PC-3 (cell line): ENCODE measurements around the gene PARP1. TPM values are rescaled to one million over a fixed set of nuclear protein-coding genes. Genes with fewer than 3 reads are reported as not detected.

Experiments used
- ATAC-seq: fragments of 200-7000 bp; cut with Tn5 transposase; 2 replicates; pipeline ENCODE4 v1.9.1; 2020; ENCODE audit warnings: mild to moderate bottlenecking, moderate library complexity
- BruUV-seq: library from RNA; stranded (reverse); fragments of 400-500 nt; replicated peaks from 2 replicates; lab custom pipeline; 2021; lab: Mats Ljungman, UMichigan
- CTCF ChIA-PET: fragments of 300-600 bp; sonication (Branson Sonifier 250); formaldehyde crosslinking; loops from one replicate; lab custom pipeline; 2022; ENCODE audit warnings: antibody characterized with exemption; lab: Charles Lee
- POLR2A ChIA-PET: fragments of 300-600 bp; sonication (Branson Sonifier 250); formaldehyde crosslinking; loops from one replicate; lab custom pipeline; 2022; ENCODE audit warnings: antibody characterized with exemption; ENCODE audit not compliant: unreplicated experiment; lab: Charles Lee
- DNase-seq: peaks from one replicate; pipeline ENCODE4 v3.0.0-alpha.2; 2015
- H2AFZ ChIP-seq: fragments of 300-600 bp; sonication (generic); 2 replicates; pipeline ENCODE4 v1.6.0; 2016; ENCODE audit warnings: antibody characterized with exemption, low read length
- H3F3A ChIP-seq: fragments of 300-600 bp; sonication (generic); one replicate; pipeline ENCODE4 v1.6.0; 2017; ENCODE audit warnings: antibody characterized with exemption, low read length, control low read depth, mild to moderate bottlenecking; ENCODE audit not compliant: unreplicated experiment
- H3K27ac ChIP-seq: fragments of 300-600 bp; sonication (generic); 2 replicates; pipeline ENCODE4 v1.5.1; 2016; ENCODE audit warnings: mild to moderate bottlenecking, low read length
- H3K27me3 ChIP-seq: fragments of 300-600 bp; sonication (generic); 2 replicates; pipeline ENCODE4 v1.6.1; 2016; ENCODE audit warnings: low read length, mixed read lengths
- H3K36me3 ChIP-seq: fragments of 300-600 bp; sonication (generic); 2 replicates; pipeline ENCODE4 v1.6.1; 2016; ENCODE audit warnings: low read depth, mixed run types, low read length, mixed read lengths
- H3K4me1 ChIP-seq: fragments of 300-600 bp; sonication (generic); 2 replicates; pipeline ENCODE4 v1.5.1; 2016; ENCODE audit warnings: low read length; ENCODE audit not compliant: insufficient read depth
- H3K4me2 ChIP-seq: fragments of 300-600 bp; sonication (generic); 2 replicates; pipeline ENCODE4 v1.6.0; 2016; ENCODE audit warnings: low read length
- H3K4me3 ChIP-seq: fragments of 300-600 bp; sonication (generic); 2 replicates; pipeline ENCODE4 v1.5.1; 2016; ENCODE audit warnings: mild to moderate bottlenecking, low read length, mixed read lengths
- H3K79me2 ChIP-seq: fragments of 300-600 bp; sonication (generic); 2 replicates; pipeline ENCODE4 v1.6.1; 2017; ENCODE audit warnings: low read length, mixed read lengths
- H3K9ac ChIP-seq: fragments of 300-600 bp; sonication (generic); 2 replicates; pipeline ENCODE4 v1.6.0; 2016; ENCODE audit warnings: mild to moderate bottlenecking, low read length
- H3K9me2 ChIP-seq: fragments of 300-600 bp; sonication (generic); replicated peaks from 2 replicates; pipeline ENCODE4 v1.6.1; 2016; ENCODE audit warnings: mixed run types, low read length, mixed read lengths
- H3K9me3 ChIP-seq: fragments of 300-600 bp; sonication (generic); 2 replicates; pipeline ENCODE4 v1.6.1; 2016; ENCODE audit warnings: low read length, mixed read lengths
- H4K20me1 ChIP-seq: fragments of 300-600 bp; sonication (generic); 2 replicates; pipeline ENCODE4 v1.6.1; 2016; ENCODE audit warnings: low read length, mixed read lengths
- CTCF ChIP-seq: fragments of 300-600 bp; sonication (generic); conservative IDR thresholded peaks from 2 replicates; pipeline ENCODE4 v1.5.1; 2017; ENCODE audit warnings: antibody characterized with exemption, low read depth, mild to moderate bottlenecking, low read length
- EZH2 ChIP-seq: fragments of 300-600 bp; sonication (generic); IDR thresholded peaks from one replicate; pipeline ENCODE4 v1.6.1; 2017; ENCODE audit warnings: antibody characterized with exemption, mild to moderate bottlenecking, low read length; ENCODE audit not compliant: unreplicated experiment
- EZH2phosphoT487 ChIP-seq: fragments of 300-600 bp; sonication (generic); IDR thresholded peaks from 2 replicates; pipeline ENCODE4 v1.6.1; 2018; ENCODE audit warnings: mild to moderate bottlenecking, antibody characterized with exemption, low read length, borderline replicate concordance
- intact Hi-C: fragments of 100-400 bp; cut with micrococcal nuclease; formaldehyde crosslinking; loops from 2 replicates; pipeline ENCODE4 v1.9.0; 2023
- total RNA-seq: library from RNA; depleted of rRNA; stranded (reverse); fragments of >200 nt; gene quantifications from 2 replicates; pipeline ENCODE4 v1.2.3, GENCODE V29; 2014

The PARP1 gene
- total RNA-seq, 1 experiment from 2014 or later = 538 TPM

- Histone ChIP-seq H3K27me3 (no peaks in the 10 kb centered on the region), H3K79me2 (no peaks in the 10 kb centered on the region), H3K4me3 (no peak overlapping the region), H3K27ac (no peak overlapping the region), H4K20me1 (no peaks in the 10 kb centered on the region), H3K9me2 (no peaks in the 10 kb centered on the region), H3F3A (no peaks in the 10 kb centered on the region), H3K36me3 (no peaks in the 10 kb centered on the region), H3K9ac (no peak overlapping the region), H3K9me3 (no peaks in the 10 kb centered on the region), H3K4me1 (peaks cover 19% of the 10 kb centered on the region), H3K4me2 (no peak overlapping the region), H2AFZ (no peak overlapping the region)
- DNase-seq (no peak), ATAC-seq (no peak)
- TF ChIP-seq EZH2phosphoT487 (no peak), EZH2 (no peak), CTCF (no peak)
- no TSS peak for BruUV-seq
- intact Hi-C loops = no loop called here
- ChIA-PET POLR2A (no interaction called here), CTCF (no interaction called here)
Observed at GRCh38 chr1:226320930-226321329, 87.0 kb downstream of the PARP1 start.

- no peaks in the 10 kb centered on the region for H3K36me3 ChIP-seq
- H3K9me3 ChIP-seq = no peaks in the 10 kb centered on the region
- H3K27ac ChIP-seq = no peak overlapping the region
- intact Hi-C loops = no loop called here
- H2AFZ ChIP-seq = no peak overlapping the region
- H3K4me1 ChIP-seq = peaks cover 8% of the 10 kb centered on the region; the same call in 1 of the 2 replicates
- POLR2A ChIA-PET = no interaction called here
- no peaks in the 10 kb centered on the region for H3F3A ChIP-seq
- no peaks in the 10 kb centered on the region for H3K79me2 ChIP-seq
- ATAC-seq (no peak), DNase-seq (no peak)
- H3K27me3 ChIP-seq = no peaks in the 10 kb centered on the region
- CTCF ChIA-PET = no interaction called here
- TF ChIP-seq CTCF = no peak
- TF ChIP-seq EZH2phosphoT487 = no peak
- TF ChIP-seq EZH2 = no peak
- BruUV-seq = no TSS peak
- H3K4me2 ChIP-seq = no peak overlapping the region
- H4K20me1 ChIP-seq = no peaks in the 10 kb centered on the region
- no peaks in the 10 kb centered on the region for H3K9me2 ChIP-seq
- H3K9ac ChIP-seq = no peak overlapping the region
- no peak overlapping the region for H3K4me3 ChIP-seq
Observed at GRCh38 chr1:226318471-226318870, 89.4 kb downstream of the PARP1 start.

DNA sequence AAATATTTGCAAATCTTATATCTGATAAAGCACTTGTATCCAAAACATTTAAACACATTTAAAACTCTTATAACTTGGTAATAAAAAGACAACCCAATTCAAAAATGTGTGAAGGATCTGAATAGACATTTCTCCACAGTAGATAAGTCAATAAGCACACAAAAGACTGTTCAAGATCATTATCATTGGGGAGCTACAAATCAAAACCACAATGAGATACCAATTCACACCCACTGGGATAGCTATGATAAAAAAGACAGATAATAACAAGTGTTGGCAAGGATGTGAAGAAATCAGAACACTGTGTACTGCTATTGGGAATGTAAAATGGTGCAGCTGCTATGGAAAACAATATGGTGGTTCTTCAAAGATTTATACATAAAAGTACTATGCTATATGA lies 93.8 kb downstream of the PARP1 start:
- Histone ChIP-seq H4K20me1 (no peaks in the 10 kb centered on the region), H3K4me3 (no peak overlapping the region), H3K79me2 (no peaks in the 10 kb centered on the region), H3K9me3 (no peaks in the 10 kb centered on the region), H3F3A (no peaks in the 10 kb centered on the region), H3K4me2 (no peak overlapping the region), H3K27me3 (no peaks in the 10 kb centered on the region), H3K4me1 (peaks cover 15% of the 10 kb centered on the region), H3K27ac (no peak overlapping the region), H2AFZ (no peak overlapping the region), H3K36me3 (no peaks in the 10 kb centered on the region), H3K9ac (no peak overlapping the region), H3K9me2 (no peaks in the 10 kb centered on the region)
- DNase-seq = no peak
- no TSS peak for BruUV-seq
- TF ChIP-seq CTCF (no peak), EZH2 (no peak), EZH2phosphoT487 (no peak)
- intact Hi-C loops = no loop called here
- POLR2A ChIA-PET = no interaction called here
- CTCF ChIA-PET = no interaction called here
- no peak for ATAC-seq
